Gastroesophageal sphincter (tissue), 3 donors: ENCODE measurements around the gene ARNT2.

ENCODE experiments used
- EP300 ChIP-seq: sonication (generic); formaldehyde crosslinking; IDR thresholded peaks from one replicate; pipeline ENCODE4 v1.6.1; 2017; ENCODE audit warnings: antibody characterized with exemption, mild to moderate bottlenecking
- POLR2A ChIP-seq, 2 donors: fragments of 450-650 bp; IDR thresholded peaks; one replicate each; pipeline ENCODE4 v1.6.1; 2017; ENCODE audit warnings: antibody characterized with exemption in 2 of 2, mild to moderate bottlenecking in 2 of 2, moderate library complexity in 1 of 2
- POLR2AphosphoS5 ChIP-seq: sonication (generic); formaldehyde crosslinking; IDR thresholded peaks from one replicate; pipeline ENCODE4 v1.6.1; 2017; ENCODE audit warnings: antibody characterized with exemption
- TF ChIP-seq, protein P1 (sequence below), 4 experiments: fragments of 200-600 bp in 2 of 4; fragments of 450-650 bp in 2 of 4; sonication (generic) in 1 of 4; IDR thresholded peaks; one replicate each; pipeline ENCODE4 v1.5.1; 2017 to 2019; ENCODE audit warnings: antibody characterized with exemption in 4 of 4, mild to moderate bottlenecking in 2 of 4, moderate library complexity in 2 of 4

DNA sequence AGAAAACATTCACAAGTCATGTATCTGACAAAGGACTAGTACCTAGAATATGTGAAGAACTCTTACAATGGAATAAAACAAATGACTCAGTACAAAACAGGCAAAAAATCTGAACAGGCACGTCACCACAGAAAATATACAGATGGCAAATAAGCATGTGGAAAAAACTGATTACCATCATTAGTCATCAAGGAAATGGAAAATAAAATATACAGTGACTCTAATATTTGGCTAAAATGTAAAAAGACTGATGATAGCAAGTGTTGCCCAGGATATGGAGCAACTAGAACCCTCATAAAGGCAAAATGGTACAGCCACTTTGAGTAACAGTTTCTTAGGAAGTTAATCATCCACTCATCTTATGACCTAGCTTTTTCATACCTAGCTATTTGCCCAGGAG is 195.2 kb downstream of the ARNT2 start:
- TF ChIP-seq, protein P1, sequence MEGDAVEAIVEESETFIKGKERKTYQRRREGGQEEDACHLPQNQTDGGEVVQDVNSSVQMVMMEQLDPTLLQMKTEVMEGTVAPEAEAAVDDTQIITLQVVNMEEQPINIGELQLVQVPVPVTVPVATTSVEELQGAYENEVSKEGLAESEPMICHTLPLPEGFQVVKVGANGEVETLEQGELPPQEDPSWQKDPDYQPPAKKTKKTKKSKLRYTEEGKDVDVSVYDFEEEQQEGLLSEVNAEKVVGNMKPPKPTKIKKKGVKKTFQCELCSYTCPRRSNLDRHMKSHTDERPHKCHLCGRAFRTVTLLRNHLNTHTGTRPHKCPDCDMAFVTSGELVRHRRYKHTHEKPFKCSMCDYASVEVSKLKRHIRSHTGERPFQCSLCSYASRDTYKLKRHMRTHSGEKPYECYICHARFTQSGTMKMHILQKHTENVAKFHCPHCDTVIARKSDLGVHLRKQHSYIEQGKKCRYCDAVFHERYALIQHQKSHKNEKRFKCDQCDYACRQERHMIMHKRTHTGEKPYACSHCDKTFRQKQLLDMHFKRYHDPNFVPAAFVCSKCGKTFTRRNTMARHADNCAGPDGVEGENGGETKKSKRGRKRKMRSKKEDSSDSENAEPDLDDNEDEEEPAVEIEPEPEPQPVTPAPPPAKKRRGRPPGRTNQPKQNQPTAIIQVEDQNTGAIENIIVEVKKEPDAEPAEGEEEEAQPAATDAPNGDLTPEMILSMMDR (IDR thresholded peaks at IDR 0.05), result no peak
- TF ChIP-seq POLR2A (IDR thresholded peaks at IDR 0.05) (no peak), EP300 (no peak), POLR2AphosphoS5 (no peak)
